H1 (cell line): ENCODE data around the gene IFT25. TPM values are rescaled to one million over a fixed set of nuclear protein-coding genes. Genes with fewer than 3 reads are reported as not detected.

ENCODE experiments used
- CTCF ChIA-PET: fragments of 300-600 bp; sonication (Branson Sonifier 250); formaldehyde crosslinking; loops from one replicate; lab custom pipeline; 2021; ENCODE audit not compliant: partially characterized antibody; lab: Charles Lee
- POLR2A ChIA-PET: fragments of 300-600 bp; sonication (Branson Sonifier 250); formaldehyde crosslinking; loops from one replicate; lab custom pipeline; 2021; ENCODE audit warnings: inconsistent platforms; ENCODE audit not compliant: partially characterized antibody; lab: Charles Lee
- DNase-seq, 2 experiments: peaks; one replicate each; pipeline versions ENCODE4 v3.0.0 to v3.0.0-alpha.2; 2010 to 2022; ENCODE audit warnings: low spot score in 2 of 2, low read depth in 1 of 2, mixed read lengths in 1 of 2
- FAIRE-seq: peaks from 2 replicates; lab custom pipeline; 2011; peaks lifted over from hg19 to GRCh38; lab: Jason Lieb, UNC
- H2AFZ ChIP-seq: 2 replicates; pipeline ENCODE4 v1.8.1; 2012; ENCODE audit warnings: low read length, inconsistent platforms
- H2AK5ac ChIP-seq: 2 replicates; pipeline ENCODE4 v1.6.1; 2013; ENCODE audit warnings: low read depth, low read length
- H2BK120ac ChIP-seq: replicated peaks from 2 replicates; pipeline ENCODE3; 2013; ENCODE audit warnings: low read depth, low read length, inconsistent platforms
- H2BK12ac ChIP-seq: 2 replicates; pipeline ENCODE4 v1.6.1; 2013; ENCODE audit warnings: low read depth, low read length
- H2BK15ac ChIP-seq: 2 replicates; pipeline ENCODE4 v1.6.1; 2013; ENCODE audit warnings: low read length
- H2BK20ac ChIP-seq: 2 replicates; pipeline ENCODE4 v1.6.1; 2013; ENCODE audit warnings: low read length
- H2BK5ac ChIP-seq: 2 replicates; pipeline ENCODE4 v1.6.1; 2013; ENCODE audit warnings: low read depth, low read length
- H3K14ac ChIP-seq: 2 replicates; pipeline ENCODE4 v1.6.1; 2013; ENCODE audit warnings: inconsistent platforms; ENCODE audit not compliant: insufficient read length
- H3K18ac ChIP-seq: 2 replicates; pipeline ENCODE4 v1.6.1; 2013; ENCODE audit warnings: low read length; ENCODE audit errors: extremely low read depth
- H3K23ac ChIP-seq: 2 replicates; pipeline ENCODE4 v1.6.1; 2013; ENCODE audit warnings: inconsistent platforms; ENCODE audit not compliant: insufficient read length
- H3K23me2 ChIP-seq: 2 replicates; pipeline ENCODE4 v1.6.1; 2013; ENCODE audit warnings: low read depth, low read length
- H3K27ac ChIP-seq: 2 replicates; pipeline ENCODE4 v1.6.1; 2011; ENCODE audit warnings: low read depth, low read length, inconsistent platforms
- H3K27me3 ChIP-seq, 4 experiments: replicated peaks in 1 of 4; 1 replicate in 1 of 4; 2 replicates in 3 of 4; pipeline versions ENCODE4 v1.6.1 to v1.8.1; 2011 to 2013; ENCODE audit warnings: low read length in 3 of 4, mild to moderate bottlenecking in 3 of 4, inconsistent platforms in 2 of 4, mixed read lengths in 2 of 4, moderate library complexity in 1 of 4; ENCODE audit not compliant: control insufficient read depth in 3 of 4, insufficient read depth in 3 of 4; ENCODE audit errors: extremely low read depth in 1 of 4
- H3K36me3 ChIP-seq, 4 experiments: 2 replicates each; pipeline versions ENCODE4 v1.6.1 to v1.8.1; 2011 to 2013; ENCODE audit warnings: mild to moderate bottlenecking in 4 of 4, low read length in 3 of 4, moderate library complexity in 2 of 4, control low read depth in 1 of 4, inconsistent platforms in 1 of 4; ENCODE audit not compliant: insufficient read depth in 4 of 4, control insufficient read depth in 2 of 4
- H3K4ac ChIP-seq: replicated peaks from 2 replicates; pipeline ENCODE3; 2013; ENCODE audit warnings: low read length, low read depth, mixed read lengths, inconsistent platforms; ENCODE audit not compliant: insufficient read length
- H3K4me1 ChIP-seq, 4 experiments: replicated peaks in 1 of 4; 1 replicate in 1 of 4; 2 replicates in 3 of 4; pipeline versions ENCODE4 v1.6.1 to v1.8.1; 2011 to 2013; ENCODE audit warnings: low read length in 3 of 4, inconsistent platforms in 2 of 4, mixed read lengths in 1 of 4; ENCODE audit not compliant: insufficient read depth in 4 of 4, control insufficient read depth in 3 of 4
- H3K4me2 ChIP-seq, 2 experiments: 2 replicates each; pipeline versions ENCODE4 v1.6.1 to v1.8.1; 2011 to 2013; ENCODE audit warnings: low read depth in 2 of 2, low read length in 2 of 2, control low read depth in 1 of 2, inconsistent platforms in 1 of 2, mild to moderate bottlenecking in 1 of 2; ENCODE audit not compliant: insufficient read depth in 1 of 2
- H3K4me3 ChIP-seq, 4 experiments: fragments of 200-600, 300-600 bp in 1 of 4; sonication (generic), shearing (Covaris generic), sonication (Bioruptor Twin) in 1 of 4; 2 replicates each; pipeline versions ENCODE4 v1.5.1 to v1.8.1; 2011 to 2016; ENCODE audit warnings: low read length in 4 of 4, low read depth in 3 of 4, control low read depth in 2 of 4, inconsistent platforms in 2 of 4, mild to moderate bottlenecking in 2 of 4, mixed read lengths in 1 of 4, moderate library complexity in 1 of 4; ENCODE audit not compliant: insufficient read depth in 2 of 4; ENCODE audit errors: extremely low read depth in 1 of 4
- H3K56ac ChIP-seq: replicated peaks from 2 replicates; pipeline ENCODE3; 2013; ENCODE audit warnings: low read depth, mild to moderate bottlenecking, mixed read lengths, low read length, inconsistent platforms; ENCODE audit not compliant: insufficient read length
- H3K79me1 ChIP-seq: 2 replicates; pipeline ENCODE4 v1.6.1; 2013; ENCODE audit warnings: low read depth, low read length, control low read depth
- H3K79me2 ChIP-seq, 2 experiments: 2 replicates each; pipeline versions ENCODE4 v1.6.1 to v1.8.1; 2012 to 2013; ENCODE audit warnings: low read length in 2 of 2, mild to moderate bottlenecking in 2 of 2, inconsistent platforms in 1 of 2; ENCODE audit not compliant: insufficient read depth in 2 of 2, control insufficient read depth in 1 of 2
- H3K9ac ChIP-seq, 4 experiments: replicated peaks in 1 of 4; 1 replicate in 1 of 4; 2 replicates in 3 of 4; pipeline versions ENCODE4 v1.6.1 to v1.8.1; 2011 to 2013; ENCODE audit warnings: low read depth in 3 of 4, low read length in 3 of 4, control low read depth in 2 of 4, mild to moderate bottlenecking in 2 of 4, moderate library complexity in 2 of 4, inconsistent platforms in 1 of 4; ENCODE audit errors: extremely low read depth in 1 of 4
- H3K9me3 ChIP-seq, 2 experiments: 2 replicates each; pipeline versions ENCODE4 v1.6.1 to v1.8.1; 2012 to 2013; ENCODE audit warnings: mild to moderate bottlenecking in 2 of 2, moderate library complexity in 2 of 2, control low read depth in 1 of 2, inconsistent platforms in 1 of 2, low read depth in 1 of 2, low read length in 1 of 2, mixed read lengths in 1 of 2; ENCODE audit not compliant: insufficient read depth in 2 of 2
- H4K20me1 ChIP-seq, 2 experiments: replicated peaks in 1 of 2; 2 replicates each; pipeline versions ENCODE3 to v1.8.1; 2011 to 2013; ENCODE audit warnings: inconsistent platforms in 2 of 2, low read length in 2 of 2, mild to moderate bottlenecking in 1 of 2; ENCODE audit not compliant: insufficient read depth in 2 of 2, control insufficient read depth in 1 of 2
- H4K5ac ChIP-seq: 2 replicates; pipeline ENCODE4 v1.6.1; 2013; ENCODE audit warnings: low read length, low read depth, mixed read lengths, inconsistent platforms; ENCODE audit not compliant: insufficient read length
- H4K8ac ChIP-seq: 2 replicates; pipeline ENCODE4 v1.8.0; 2013; ENCODE audit warnings: mild to moderate bottlenecking, moderate library complexity, low read length, inconsistent platforms; ENCODE audit not compliant: insufficient read depth; ENCODE audit errors: extremely low read depth
- H4K91ac ChIP-seq: replicated peaks from 2 replicates; pipeline ENCODE3; 2013; ENCODE audit warnings: low read length, mixed read lengths, inconsistent platforms; ENCODE audit not compliant: insufficient read length
- CBX8 ChIP-seq: fragments of 300-800, 300-1000 bp; sonication (generic); IDR thresholded peaks from 2 replicates; pipeline ENCODE4 v1.7.1; 2016; ENCODE audit warnings: low read depth, low read length, borderline replicate concordance
- EZH2 ChIP-seq: fragments of 200-600 bp; sonication (generic); IDR thresholded peaks from 2 replicates; pipeline ENCODE4 v1.7.1; 2012; ENCODE audit warnings: low read depth, mild to moderate bottlenecking, moderate library complexity, low read length, inconsistent platforms; ENCODE audit not compliant: severe bottlenecking
- KDM4A ChIP-seq: IDR thresholded peaks from one replicate; pipeline ENCODE4 v1.7.1; 2012; ENCODE audit warnings: low read depth, mild to moderate bottlenecking, moderate library complexity, low read length, inconsistent platforms; ENCODE audit not compliant: severe bottlenecking
- KDM5A ChIP-seq: fragments of 200-600 bp; IDR thresholded peaks from 2 replicates; pipeline ENCODE4 v1.7.1; 2012; ENCODE audit warnings: mild to moderate bottlenecking, low read length, inconsistent platforms, mixed read lengths
- PHF8 ChIP-seq: fragments of 200-600 bp; sonication (generic); conservative IDR thresholded peaks from 2 replicates; pipeline ENCODE4 v1.7.1; 2012; ENCODE audit warnings: low read depth, mild to moderate bottlenecking, inconsistent platforms, low read length, moderate library complexity
- WGBS, 2 experiments: shearing (Covaris generic) in 1 of 2; methylation state at CpG; one replicate each; pipeline versions ENCODE4 v1.1.6 to v1.1.7; 2013 to 2015; ENCODE audit warnings: low lambda C conversion rate in 2 of 2, mixed read lengths in 2 of 2, inconsistent platforms in 1 of 2, low coverage in 1 of 2, missing lambda C conversion rate in 1 of 2; ENCODE audit not compliant: insufficient replicate concordance in 2 of 2, insufficient coverage in 1 of 2, insufficient read length in 1 of 2; ENCODE audit errors: extremely low coverage in 1 of 2, missing lambda C conversion rate in 1 of 2; 5-methylcytosine and 5-hydroxymethylcytosine counted together
- polyA plus RNA-seq, 7 experiments: library from polyadenylated mRNA; depleted of rRNA in 3 of 7; stranded (reverse) in 5 of 7; unstranded in 2 of 7; fragments of >200 nt in 5 of 7; fragments of 200-250 nt in 2 of 7; gene quantifications; 1 replicate in 5 of 7; 2 replicates in 1 of 7; 4 replicates in 1 of 7; pipeline versions ENCODE4 v1.2.1 to v1.2.3, GENCODE V29; 2011 to 2013; ENCODE audit warnings: missing spikeins in 2 of 7, mixed read lengths in 2 of 7
- total RNA-seq: library from RNA; stranded (reverse); fragmentation: NEBNext Ultra II Directional; extraction: Animal tissue kit (Norgen Biotek cat#: 25700); gene quantifications from 2 replicates; pipeline ENCODE4 v1.2.1, GENCODE V29; 2021

IFT25 gene
- total and polyA plus RNA-seq, 2 of the 8 experiments (the other 6 are each of a cell fraction or from before 2014, with no cell fraction given) = 15.0 to 36.3 TPM

DNA sequence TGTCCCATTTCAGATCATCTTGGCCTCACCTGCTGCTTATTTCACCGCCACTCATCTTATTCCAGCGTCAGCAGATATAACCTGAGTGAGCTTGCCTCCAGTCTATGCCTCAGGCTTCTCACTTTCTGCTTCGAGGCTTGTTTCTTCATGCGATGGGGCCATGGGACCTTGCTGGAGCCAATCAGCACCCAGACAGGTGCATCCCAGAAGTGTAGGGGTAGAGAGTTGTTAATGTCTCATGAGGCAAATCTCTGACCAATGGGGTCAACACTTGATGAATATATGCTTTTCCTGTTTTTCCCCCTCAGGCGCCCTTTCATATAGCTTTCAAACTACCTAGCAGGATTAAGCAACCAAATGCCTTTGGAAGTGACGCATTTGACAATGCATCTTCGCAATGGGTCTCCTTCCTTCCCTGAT lies 55.0 kb downstream of the IFT25 start:
- H3K27ac ChIP-seq = no peak overlapping the region

More for the DNA sequence above, 55.0 kb downstream of the IFT25 start:
- Histone ChIP-seq H2BK120ac (no peak overlapping the region), H3K9ac (no peak overlapping the region), H3K18ac (no peak overlapping the region), H4K8ac (0 out of 2 replicates have a peak overlapping the region, but pooled peaks have one; percentile 68), H4K20me1 (no peaks in the 10 kb centered on the region), H2BK15ac (no peak overlapping the region), H3K23me2 (peaks cover 1% of the 10 kb centered on the region; the same call in 1 of the 2 replicates), H3K27me3 (no peaks in the 10 kb centered on the region; a peak in 1 of 7 replicates), H3K79me1 (no peaks in the 10 kb centered on the region), H3K4ac (no peak overlapping the region), H3K23ac (no peak overlapping the region), H3K14ac (no peak overlapping the region), H3K9me3 (no peaks in the 10 kb centered on the region), H2BK5ac (no peak overlapping the region), H3K4me1 (peaks cover 0 to 7% (median 2%) of the 10 kb centered on the region in 4 experiments; a peak in 3 of 7 replicates), H2AFZ (peak overlapping the region; percentile 54), H2BK12ac (no peak overlapping the region), H3K56ac (no peak overlapping the region), H3K36me3 (peaks cover 0 to 4% (median 1%) of the 10 kb centered on the region in 4 experiments; a peak in 3 of 8 replicates), H4K5ac (no peak overlapping the region), H2BK20ac (no peak overlapping the region), H4K91ac (no peak overlapping the region), H3K79me2 (no peaks in the 10 kb centered on the region), H2AK5ac (no peak overlapping the region), H3K4me3 (peak overlapping the region in 1 of 4 experiments; percentile 90; a peak in 1 of 8 replicates), H3K4me2 (peak overlapping the region; percentile 53 to 66; a peak in 2 of 4 replicates)
- no peak for TF ChIP-seq KDM5A
- TF ChIP-seq PHF8 = no peak
- no peak for TF ChIP-seq KDM4A
- TF ChIP-seq CBX8 = no peak
- TF ChIP-seq EZH2 = no peak
- 87% methylated on average over 7 of the region's 7 CpGs; no CpG with 5 or more reads in 1 of the 2 experiments for WGBS, 2 experiments
- no peak for FAIRE-seq
- no peak for DNase-seq
- ChIA-PET POLR2A (interaction anchor here (0.7 to 1.7 kb wide), 2 partner anchors 23 to 59 kb away, joined by 3 to 4 read pairs; no protein-coding TSS in a partner anchor), CTCF (interaction anchor here (1.1 to 2.6 kb wide), 8 partner anchors 12 to 69 kb away, joined by 3 to 9 read pairs (median 4); no protein-coding TSS in a partner anchor)
